HG02970 (cell line): Measurements from ENCODE around the gene LPIN3.

Experiments used
- ATAC-seq: cut with Tn5 transposase; IDR thresholded peaks from one replicate; pipeline ENCODE4 v1.9.1; 2021; ENCODE audit warnings: mild to moderate bottlenecking, moderate library complexity, moderate number of reproducible peaks; ENCODE audit not compliant: unreplicated experiment, low FRiP score

The LPIN3 gene

DNA sequence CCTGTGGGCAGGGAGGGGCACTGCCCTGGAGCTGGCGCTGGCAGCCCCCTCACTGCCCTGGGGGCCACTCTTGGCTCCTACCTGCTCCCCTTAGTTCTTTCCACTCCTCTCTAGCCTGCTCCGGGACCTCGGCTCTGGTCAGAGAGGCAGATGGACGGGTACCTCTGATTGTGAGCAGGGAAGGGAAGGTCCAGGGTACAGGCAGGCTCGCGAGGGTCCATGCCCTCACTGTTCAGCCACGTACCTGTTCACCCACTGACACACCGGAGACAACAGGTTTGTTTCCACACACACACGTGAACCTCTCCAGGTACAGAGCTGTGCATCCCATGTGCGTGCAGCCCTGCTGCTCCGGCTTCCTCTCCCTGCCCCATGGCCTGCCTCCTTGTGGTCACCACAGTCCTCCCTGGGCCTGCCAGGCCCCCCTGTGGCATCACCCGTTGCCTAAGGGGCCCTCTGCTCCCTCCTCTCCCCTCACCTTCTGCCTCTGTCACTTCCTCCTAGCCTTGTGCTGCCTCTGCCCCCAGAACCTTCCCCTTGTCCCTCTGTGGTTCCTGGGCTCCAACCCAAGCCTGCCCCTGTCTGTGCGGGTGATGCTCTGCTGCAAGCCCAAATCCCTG lies 23.7 kb downstream of the LPIN3 start:
- no peak for ATAC-seq

DNA sequence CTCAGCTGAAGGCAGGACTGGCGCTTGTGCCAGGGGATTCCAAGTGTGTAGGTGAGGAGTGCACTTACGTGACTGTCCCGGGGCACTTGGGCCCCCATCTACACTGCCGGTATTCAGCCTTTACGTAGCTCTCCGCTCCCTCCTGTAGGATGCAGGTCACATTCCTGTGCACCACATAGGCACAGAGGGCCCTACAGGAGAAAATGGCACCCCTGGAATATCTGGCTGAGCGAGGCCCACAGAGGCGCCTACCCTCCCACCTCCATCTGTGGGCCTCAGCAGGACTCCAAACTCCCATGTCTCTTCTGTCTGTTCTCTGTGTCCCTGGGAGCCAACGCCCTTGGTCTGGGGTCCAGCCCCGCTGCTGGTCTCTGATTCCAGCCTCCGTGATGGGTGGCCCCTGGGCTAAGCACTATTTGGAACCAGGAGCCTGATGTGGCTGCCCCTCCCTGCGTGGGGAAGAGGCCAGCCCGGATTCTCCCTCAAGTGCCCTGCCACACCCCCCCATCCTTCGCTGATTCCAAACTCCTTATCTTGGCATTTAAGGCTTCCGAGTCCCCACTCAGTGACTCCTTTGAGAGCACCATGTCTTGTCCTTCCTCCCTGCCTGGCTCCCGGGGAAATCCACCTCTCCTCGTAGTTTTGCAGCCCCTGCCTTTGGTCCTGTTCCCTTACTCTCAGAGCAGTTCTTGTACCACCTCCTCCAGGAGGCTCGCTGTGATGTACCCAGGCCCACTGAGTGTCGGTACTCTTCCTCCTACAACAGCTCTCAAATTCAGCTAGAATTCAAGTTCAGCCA lies 24.5 kb downstream of the LPIN3 start:
- no peak for ATAC-seq

DNA sequence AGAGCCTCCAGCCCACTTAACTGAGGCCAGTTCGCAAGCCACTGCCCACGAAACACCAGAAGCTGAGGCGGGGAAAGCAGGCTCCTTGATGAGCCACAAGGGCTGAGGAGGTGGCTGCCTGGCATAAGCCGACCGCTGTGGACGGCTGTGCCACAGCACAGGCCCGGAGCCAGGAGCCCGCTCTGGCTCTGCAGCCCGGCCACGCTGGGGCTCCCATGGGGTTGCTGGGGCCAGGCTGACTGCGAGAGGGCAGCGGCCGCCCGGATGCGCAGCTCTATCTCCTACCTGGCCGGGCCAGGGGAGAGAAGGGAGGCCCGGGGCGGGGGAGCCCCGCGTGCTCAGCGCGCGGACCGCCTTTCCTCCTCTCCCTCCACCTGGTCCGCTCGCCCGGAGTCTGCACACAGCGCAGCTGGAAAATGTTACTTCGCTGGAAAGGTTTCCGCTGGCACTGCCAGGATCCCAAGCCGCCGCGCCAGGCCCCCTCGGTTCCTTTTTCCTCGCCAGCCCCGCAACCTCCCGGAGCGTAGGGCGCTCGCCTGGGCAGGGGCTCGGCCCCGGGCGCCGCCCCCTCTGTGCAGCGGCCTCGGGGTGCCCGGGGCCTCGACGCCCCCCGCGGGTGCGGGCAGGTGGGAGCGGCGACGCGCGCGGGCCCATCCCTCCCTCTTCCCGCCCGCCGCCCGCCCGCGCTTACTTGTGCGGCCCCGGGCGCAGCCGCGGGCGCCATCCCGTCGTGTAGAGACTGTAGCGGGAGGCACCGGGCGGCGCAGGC lies 25.3 kb downstream of the LPIN3 start:
- no peak for ATAC-seq

DNA sequence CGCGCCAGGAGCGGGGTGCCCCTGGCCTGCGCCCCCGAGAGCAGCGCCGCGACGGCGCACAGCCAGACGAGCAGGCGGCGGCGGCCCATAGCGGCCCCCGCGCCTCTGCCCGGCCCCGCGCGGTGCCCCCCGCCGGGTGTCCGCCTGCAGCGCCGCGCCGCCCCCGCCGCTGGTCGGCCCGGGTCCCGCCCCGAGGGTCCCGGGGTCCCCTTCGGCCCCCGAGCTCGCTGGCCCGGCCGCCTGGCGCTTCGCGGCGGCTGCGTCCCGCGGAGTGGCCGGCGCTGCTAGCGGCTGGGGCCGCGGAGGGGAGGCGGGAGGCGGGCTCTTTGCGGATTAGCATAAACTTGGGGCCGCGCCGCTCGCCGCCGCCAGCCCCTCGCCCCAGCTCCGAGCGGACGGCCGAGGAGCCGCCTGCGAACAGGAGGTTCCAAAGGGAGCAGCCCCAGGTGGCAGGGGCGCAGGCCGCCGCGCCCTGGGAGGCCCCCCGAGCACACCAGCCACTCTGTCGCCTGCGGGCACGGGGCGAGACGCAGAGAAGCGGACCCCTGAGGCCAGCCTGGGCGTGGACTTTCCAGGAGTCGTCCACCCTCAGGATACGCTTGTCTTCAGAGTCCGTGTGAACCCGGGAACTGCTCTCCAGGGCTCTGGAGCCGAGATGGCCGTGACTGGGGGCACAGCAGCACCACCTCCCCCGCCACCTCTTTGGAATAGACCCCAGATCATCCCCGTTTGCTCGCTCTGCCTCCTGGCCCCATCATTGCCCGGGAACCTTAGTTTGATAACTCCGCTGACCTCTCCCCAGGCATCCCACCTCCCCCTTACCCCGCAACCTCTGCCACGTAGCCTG lies 26.1 kb downstream of the LPIN3 start, which contains the start of gene EMILIN3:
Gene EMILIN3, minus strand, starts transcription at position 273 of the 847 bp plus-strand sequence. Its CDS starts 184 bp downstream, at position 89.
- no peak for ATAC-seq

DNA sequence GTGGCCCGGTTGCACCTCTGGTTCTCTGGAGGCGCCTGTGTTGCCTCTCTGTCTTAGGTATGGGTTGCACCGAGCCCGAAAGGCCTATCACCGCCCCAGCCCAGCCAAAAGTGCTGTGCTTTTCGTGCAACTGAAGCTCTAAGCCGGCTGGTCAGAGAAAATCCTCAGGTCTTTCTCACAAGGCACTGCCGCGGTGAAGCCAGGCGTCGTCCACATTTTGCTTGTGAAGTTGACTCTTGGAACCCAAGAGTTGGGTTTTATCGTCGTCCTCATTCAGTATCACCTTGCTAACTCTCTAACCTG lies 26.7 kb downstream of the LPIN3 start:
- ATAC-seq = no peak

DNA sequence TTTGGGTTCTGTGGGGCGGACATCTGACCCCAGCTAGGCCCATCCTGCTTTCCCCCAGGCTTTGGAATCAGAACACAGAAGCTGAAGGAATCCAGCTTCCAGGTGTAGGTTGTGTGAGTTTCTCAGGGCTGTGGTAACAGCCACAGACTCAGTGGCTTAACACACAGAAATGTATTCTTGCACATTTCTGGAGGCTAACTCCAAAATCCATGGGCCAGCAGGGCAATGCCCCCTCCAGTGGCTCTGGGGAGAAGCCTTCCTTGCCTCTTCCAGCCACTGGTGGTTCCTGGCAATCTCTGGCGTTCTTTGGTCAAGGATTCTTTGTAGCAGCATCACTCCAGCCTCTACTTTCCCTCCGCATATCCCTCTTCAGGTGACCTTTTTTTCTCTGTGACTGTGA lies 27.3 kb downstream of the LPIN3 start:
- ATAC-seq = no peak

DNA sequence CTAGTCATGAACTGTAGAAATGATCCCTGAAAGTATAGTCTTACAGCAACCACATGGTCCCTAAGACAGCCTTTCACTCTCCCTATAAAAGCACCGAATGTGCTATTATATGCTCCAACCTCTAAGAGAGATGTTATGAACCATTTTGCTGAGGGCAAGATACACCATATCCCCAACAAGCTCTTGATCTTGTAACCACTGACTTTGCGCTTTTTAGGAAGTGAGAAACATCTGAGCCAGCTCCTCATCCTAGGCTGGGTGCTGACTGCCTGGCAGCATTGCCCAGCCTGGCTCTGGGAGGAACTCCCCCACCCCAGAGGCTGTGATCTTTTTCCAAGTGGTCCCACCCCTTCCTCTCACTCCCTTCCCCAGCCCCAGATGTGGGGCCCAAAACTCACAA lies 29.1 kb downstream of the LPIN3 start:
- no peak for ATAC-seq

DNA sequence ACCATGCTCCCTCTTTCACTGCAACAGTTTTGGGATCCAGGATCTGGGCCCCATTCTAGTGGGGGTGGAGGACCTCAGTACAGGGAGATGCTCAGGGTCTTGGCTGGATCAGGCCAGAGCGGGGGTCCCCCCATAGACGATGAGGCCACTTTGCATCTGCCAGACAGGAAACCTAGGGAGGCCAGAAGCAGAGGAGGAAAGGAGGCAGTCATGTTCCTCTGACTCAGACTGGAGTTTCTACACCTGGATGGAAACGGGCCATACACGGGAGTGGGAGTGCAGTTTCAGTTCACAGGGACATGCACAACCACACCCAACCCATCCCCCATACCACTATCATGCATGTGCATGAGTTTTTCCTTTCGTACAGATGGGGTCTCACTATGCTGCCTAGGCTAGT lies 29.6 kb downstream of the LPIN3 start:
- ATAC-seq = no peak

DNA sequence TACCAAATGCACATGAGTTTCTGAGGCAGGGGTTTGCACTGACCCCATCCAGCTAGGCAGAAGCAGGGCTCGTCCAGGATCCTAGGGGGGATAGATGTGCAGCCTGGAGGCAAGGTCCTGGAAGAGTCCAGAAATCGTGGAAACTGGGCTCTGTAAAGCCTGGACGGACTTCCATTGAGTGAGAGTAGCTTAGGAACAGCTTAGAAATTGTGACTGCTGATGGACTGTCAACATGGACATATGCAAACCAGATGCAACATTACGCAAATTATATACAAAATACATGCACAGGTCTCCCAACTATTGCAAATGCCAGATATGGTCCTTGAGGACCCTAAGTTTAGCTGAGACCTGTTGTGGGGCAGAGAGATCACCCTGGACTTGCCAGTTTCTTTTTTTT lies 30.8 kb downstream of the LPIN3 start:
- ATAC-seq = no peak

DNA sequence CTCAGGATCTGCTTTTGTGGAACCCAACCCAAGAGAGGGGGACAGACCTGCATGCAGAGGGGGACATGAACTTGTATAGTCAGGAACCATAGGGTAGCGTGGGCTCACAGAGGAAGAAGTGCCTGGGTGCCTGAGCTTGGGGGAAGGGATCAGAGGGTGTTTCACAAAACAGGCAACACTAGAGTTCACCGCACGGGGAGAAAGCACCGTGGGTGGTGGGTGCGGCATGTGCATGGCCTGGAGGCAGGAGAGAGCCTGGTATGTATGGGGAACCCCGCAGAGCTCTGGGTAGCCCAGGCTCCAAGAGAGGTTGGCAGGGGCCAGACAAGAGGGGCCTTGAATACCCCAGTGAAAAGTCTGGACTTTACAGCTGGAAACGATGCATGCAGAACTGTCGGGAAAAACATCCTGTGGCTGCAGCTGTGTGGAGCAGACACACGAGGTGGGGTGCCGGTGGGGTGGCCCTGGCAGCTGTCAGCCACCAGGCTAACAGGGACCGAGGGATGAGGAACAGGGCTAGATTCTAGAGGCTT lies 32.7 kb downstream of the LPIN3 start:
- no peak for ATAC-seq

DNA sequence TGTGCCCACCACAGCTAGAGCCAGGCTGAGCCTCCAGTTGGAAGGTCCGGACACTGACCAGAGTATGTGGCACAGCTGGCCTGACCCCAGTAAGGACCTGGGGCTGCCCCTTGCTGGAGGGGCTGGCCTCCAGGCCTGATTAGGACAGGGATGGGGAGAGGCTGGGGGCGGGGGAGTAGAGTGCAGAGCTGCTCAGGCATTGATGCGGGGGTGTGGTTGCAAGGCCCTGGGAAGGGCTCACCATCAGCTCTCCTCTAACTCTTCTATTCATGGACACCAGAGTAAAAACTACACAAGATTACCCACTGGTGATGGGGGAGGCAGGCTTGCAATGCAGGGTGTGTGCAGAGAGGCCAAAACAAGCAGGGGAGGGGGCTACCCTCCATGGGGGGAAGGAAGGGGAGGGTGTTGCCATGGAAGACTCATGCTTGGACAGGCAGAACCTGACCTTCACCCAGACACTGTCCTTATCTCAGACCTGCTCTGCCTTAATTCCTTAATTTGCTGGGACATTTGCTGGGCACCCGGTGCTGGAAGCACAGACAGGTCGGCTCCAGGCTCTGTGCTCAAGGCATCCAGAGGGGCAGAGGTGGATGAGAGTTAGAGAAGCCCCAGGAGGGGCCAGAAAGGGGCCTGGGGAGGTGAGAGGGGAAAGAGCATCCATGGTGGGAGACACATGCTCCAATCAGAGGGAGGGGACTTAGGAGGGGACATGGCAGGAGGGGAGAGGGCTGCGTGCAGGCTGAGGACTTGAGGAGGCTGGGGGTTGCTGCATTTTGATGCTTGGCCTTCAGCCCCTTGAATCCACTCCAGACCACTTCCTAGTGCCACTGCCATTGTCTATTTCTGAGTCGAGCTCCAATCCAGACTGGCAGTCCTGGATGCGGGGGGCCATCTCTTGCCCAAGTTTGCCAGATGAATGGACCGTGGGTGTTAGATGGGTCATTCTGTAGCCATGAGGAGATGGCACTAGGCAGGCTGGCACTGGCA lies 33.6 kb downstream of the LPIN3 start:
- ATAC-seq = no peak

DNA sequence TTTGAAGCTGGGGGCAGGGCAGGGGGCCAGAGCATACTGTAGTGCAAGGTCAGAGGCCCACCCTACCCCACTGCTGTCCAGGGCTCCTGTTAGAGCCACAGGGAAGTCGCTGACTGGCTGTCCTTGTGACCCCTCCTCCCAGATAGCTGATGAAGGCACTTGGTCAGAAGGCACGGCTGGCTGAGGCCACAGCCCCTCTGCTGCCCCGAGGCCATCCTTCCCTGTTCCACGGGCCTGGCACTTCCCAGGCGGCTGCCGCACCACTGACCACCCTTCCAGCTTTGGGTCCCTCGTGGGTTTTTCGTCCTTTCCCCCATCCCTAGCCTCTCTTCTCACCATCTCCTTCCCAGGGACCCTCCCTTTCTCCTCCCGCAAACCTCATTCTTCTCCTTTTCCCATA lies 35.2 kb downstream of the LPIN3 start:
- ATAC-seq = no peak

DNA sequence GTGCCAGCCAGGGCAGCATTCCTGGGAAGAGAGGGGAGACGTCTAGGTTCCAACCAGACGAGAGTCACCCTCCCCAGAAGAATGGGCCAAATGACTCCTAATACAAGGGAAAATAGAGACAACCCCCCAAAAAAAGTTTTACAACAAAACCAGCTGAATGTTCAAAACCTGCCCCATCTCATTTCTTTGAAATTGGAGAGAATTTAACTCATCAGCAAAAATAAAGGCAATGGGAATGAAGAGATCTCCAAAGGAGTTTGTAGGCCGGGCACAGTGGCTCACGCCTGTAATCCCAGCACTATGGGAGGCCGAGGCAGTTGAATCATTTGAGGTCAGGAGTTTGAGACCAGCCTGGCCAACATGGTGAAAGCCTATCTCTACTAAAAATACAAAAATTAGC lies 35.7 kb downstream of the LPIN3 start:
- ATAC-seq = no peak

DNA sequence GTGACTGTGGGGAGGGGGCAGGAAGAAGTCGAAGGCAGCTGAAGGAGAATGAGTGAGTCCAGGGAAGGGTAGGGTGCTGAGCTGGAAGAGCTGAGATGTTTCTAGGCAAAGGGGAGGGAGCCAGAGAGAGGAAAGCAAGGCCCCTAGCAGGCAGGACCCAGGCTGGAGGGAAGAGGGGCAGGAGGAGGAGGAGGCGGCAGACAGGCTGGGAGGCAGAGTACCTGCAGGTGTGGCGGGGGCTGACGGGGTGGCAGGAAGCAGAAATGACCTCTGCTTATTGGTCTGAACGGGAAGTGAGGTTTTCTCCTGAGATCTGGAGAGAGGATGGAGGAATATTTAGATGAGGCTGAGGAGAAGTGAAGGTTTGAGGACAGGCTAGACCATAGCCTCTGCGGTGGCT lies 36.7 kb downstream of the LPIN3 start:
- ATAC-seq = no peak

DNA sequence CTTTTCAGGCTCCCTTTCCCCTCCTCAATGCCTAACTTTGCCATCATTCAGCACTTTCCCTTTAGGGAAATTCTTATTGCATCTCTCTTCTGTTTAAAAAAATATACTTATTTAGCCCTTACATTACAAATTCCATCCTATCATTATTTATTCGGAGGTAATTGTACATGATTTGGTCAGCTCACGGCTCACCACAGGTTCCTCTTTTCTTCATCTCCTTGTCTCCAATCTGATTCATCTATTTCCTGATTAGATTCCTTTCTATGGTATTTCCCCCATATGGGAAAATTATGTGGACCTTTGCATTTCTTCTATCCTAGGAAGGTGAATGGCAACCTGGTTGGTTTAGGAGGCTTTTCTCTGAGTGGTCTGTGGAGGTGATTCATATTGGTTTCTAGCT lies 38.9 kb downstream of the LPIN3 start:
- ATAC-seq = no peak

DNA sequence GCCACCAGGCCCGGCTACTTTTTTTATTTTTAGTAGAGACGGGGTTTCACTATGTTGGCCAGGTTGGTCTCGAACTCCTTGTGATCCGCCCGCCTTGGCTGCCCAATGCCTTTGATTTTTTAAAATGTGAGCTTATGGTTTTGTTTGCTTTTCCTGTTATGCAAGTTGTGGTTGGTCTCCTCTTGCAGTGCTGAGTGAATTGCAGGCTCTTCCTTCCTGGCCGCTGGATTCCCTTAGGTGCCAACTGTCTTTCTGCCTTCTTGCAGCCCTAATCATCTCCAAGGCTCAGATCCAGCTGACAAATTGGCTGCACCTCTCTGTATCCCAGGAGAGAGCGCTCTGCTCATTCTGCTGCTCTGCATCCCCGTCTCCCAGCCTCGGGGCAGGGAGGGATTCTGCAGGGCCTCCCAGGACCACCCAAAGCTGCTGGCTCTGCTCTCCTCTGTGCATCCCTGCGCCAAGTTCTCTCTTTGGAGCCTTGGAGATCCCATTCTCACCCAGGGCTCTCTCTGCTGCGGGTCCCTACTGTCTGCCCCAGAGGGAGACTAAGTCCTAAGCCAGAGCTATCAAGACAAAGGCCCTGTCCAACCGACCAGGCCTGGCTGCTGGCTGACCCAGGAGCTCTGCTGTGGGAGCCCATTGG lies 40.1 kb downstream of the LPIN3 start:
- no peak for ATAC-seq

DNA sequence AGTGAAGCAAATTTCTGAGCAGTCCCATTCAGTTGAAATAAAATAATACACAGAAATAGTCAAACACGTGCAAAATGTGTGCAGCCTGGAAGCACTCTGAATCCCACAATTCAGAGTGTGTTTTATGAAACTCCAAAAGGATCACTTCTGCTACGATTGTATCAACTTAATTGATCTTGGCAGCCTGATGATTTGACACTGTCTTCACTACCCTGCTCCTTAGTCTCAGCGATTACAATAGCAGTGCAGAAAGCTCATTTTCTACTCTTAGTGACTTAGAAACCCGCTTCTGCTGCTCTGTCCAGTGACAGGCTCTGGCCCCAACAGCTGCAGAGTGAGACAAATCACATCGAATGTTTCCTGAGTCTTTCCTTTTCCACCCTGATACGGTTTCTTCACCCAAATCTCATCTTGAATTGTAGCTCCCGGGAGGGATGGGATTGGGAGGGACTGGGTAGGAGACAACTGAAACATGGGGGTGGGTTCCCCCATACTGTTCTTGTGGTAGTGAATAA lies 42.2 kb downstream of the LPIN3 start:
- ATAC-seq = no peak
